GM12878 (cell line): ENCODE results near the gene EIF4EBP2. TPM values are rescaled to one million over a fixed set of nuclear protein-coding genes. Genes with fewer than 3 reads are reported as not detected.

Experiments
- CREB1 ChIP-seq: IDR thresholded peaks from 2 replicates; pipeline ENCODE4 v1.6.1; 2012; ENCODE audit warnings: low read depth, mild to moderate bottlenecking, inconsistent platforms
- EED ChIP-seq: sonication (generic); IDR thresholded peaks from 2 replicates; pipeline ENCODE4 v1.6.1; 2016; ENCODE audit warnings: antibody characterized with exemption, low read depth
- JUNB ChIP-seq: IDR thresholded peaks from 2 replicates; pipeline ENCODE4 v1.6.1; 2016; ENCODE audit warnings: antibody characterized with exemption, mild to moderate bottlenecking
- MXI1 ChIP-seq: fragments of 150-350 bp; IDR thresholded peaks from 2 replicates; pipeline ENCODE4 v1.6.1; 2011; ENCODE audit warnings: low read depth, mild to moderate bottlenecking, inconsistent platforms, low read length, improper control_type of control experiment
- RAD51 ChIP-seq: fragments of 450-650 bp; IDR thresholded peaks from 2 replicates; pipeline ENCODE4 v1.6.1; 2016; ENCODE audit warnings: moderate library complexity, mild to moderate bottlenecking, inconsistent platforms
- YBX1 ChIP-seq: fragments of 450-650 bp; IDR thresholded peaks from 2 replicates; pipeline ENCODE4 v1.6.1; 2016; ENCODE audit warnings: antibody characterized with exemption
- ZNF384 ChIP-seq: IDR thresholded peaks from 2 replicates; pipeline ENCODE4 v1.6.1; 2012; ENCODE audit warnings: low read depth, mild to moderate bottlenecking, low read length, improper control_type of control experiment, borderline replicate concordance
- polyA plus RNA-seq, 11 experiments: library from polyadenylated mRNA; depleted of rRNA in 4 of 11; unstranded in 6 of 11; stranded (reverse) in 5 of 11; fragments of >200 nt; fragmentation: Nextera tagmentation in 4 of 11; fragmentation: Illumina TruSeq in 1 of 11; extraction: Ambion mirVana in 4 of 11; extraction: Trizol in 1 of 11; gene quantifications; 1 replicate in 1 of 11; 2 replicates in 10 of 11; pipeline versions ENCODE4 v1.2.1 to v1.2.3, GENCODE V29; 2011 to 2016; ENCODE audit warnings: inconsistent platforms in 2 of 11, missing spikeins in 2 of 11, low read depth in 1 of 11
- total RNA-seq, 4 experiments: library from RNA; depleted of rRNA in 3 of 4; stranded (reverse); fragments of >200 nt in 3 of 4; fragmentation: Illumina TruSeq in 1 of 4; extraction: Trizol in 1 of 4; gene quantifications; 2 replicates each; pipeline versions ENCODE4 v1.2.1 to v1.2.3, GENCODE V29; 2013 to 2021
- TF ChIP-seq, protein P1 (sequence below): fragments of 450-650 bp; formaldehyde crosslinking; IDR thresholded peaks from 2 replicates; pipeline ENCODE4 v1.4.0; 2020; ENCODE audit warnings: mild to moderate bottlenecking, moderate library complexity
- TF ChIP-seq, protein P2 (sequence below): IDR thresholded peaks from 2 replicates; pipeline ENCODE4 v1.6.1; 2011; ENCODE audit warnings: low read depth, low read length, improper control_type of control experiment, borderline replicate concordance

EIF4EBP2 gene
- total and polyA plus RNA-seq, 10 of the 15 experiments (the other 5 are each of a cell fraction or from before 2014, with no cell fraction given) = 14.4 to 51.3 (median 28.9) TPM

DNA sequence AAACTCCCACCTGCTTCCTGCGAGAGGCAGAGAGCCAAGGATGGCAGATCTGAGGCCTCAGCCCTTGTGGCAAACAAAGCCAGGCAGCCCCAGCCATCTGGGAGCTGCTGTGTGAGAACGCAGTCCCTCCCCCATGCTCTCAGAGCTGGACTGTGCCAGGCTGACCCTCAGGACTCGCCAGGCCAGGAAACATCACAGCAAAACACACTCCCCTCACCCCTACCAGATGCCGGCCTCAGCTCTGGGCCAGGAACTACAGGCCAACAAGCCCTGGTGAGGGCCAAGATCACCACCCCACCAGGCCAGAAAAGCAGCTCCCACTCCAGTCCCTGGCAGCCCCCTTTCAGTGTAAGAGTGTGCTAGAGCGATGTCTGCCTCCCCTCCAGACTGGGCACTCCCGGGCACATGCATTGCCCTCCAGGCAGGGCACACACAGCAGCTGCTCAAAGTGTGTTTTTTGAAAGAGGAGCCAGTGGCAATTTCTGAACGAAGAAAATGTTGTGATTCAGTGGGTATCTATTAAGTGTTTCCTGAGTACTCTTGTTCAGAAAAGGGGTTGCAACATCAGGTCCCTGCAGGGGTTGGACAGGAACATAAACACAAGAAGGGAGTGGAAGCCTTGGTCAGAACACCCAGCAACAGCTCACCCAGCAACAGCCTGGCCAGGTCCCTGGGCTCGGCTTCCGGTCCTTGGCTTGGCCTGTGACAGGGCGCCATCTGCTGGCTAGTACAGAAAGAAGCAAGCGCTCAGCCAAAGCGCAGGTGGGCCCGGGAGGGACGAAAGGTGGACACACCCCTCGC lies 39.8 kb upstream of the EIF4EBP2 start (continued):
- TF ChIP-seq, protein P1, sequence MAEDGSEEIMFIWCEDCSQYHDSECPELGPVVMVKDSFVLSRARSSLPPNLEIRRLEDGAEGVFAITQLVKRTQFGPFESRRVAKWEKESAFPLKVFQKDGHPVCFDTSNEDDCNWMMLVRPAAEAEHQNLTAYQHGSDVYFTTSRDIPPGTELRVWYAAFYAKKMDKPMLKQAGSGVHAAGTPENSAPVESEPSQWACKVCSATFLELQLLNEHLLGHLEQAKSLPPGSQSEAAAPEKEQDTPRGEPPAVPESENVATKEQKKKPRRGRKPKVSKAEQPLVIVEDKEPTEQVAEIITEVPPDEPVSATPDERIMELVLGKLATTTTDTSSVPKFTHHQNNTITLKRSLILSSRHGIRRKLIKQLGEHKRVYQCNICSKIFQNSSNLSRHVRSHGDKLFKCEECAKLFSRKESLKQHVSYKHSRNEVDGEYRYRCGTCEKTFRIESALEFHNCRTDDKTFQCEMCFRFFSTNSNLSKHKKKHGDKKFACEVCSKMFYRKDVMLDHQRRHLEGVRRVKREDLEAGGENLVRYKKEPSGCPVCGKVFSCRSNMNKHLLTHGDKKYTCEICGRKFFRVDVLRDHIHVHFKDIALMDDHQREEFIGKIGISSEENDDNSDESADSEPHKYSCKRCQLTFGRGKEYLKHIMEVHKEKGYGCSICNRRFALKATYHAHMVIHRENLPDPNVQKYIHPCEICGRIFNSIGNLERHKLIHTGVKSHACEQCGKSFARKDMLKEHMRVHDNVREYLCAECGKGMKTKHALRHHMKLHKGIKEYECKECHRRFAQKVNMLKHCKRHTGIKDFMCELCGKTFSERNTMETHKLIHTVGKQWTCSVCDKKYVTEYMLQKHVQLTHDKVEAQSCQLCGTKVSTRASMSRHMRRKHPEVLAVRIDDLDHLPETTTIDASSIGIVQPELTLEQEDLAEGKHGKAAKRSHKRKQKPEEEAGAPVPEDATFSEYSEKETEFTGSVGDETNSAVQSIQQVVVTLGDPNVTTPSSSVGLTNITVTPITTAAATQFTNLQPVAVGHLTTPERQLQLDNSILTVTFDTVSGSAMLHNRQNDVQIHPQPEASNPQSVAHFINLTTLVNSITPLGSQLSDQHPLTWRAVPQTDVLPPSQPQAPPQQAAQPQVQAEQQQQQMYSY (CRISPR knock-in tag) = no peak
- TF ChIP-seq EED = no peak
- TF ChIP-seq, protein P2, sequence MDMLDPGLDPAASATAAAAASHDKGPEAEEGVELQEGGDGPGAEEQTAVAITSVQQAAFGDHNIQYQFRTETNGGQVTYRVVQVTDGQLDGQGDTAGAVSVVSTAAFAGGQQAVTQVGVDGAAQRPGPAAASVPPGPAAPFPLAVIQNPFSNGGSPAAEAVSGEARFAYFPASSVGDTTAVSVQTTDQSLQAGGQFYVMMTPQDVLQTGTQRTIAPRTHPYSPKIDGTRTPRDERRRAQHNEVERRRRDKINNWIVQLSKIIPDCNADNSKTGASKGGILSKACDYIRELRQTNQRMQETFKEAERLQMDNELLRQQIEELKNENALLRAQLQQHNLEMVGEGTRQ = no peak
- TF ChIP-seq MXI1 = 0 out of 2 replicates have a peak, but pooled peaks have one; percentile 18
- no peak for TF ChIP-seq ZNF384
- no peak for TF ChIP-seq RAD51
- TF ChIP-seq CREB1 = peak; percentile 50; the same call in 1 of the 2 replicates
- no peak for TF ChIP-seq JUNB
- TF ChIP-seq YBX1 = no peak
